Trophoblast cell (in vitro differentiated cells and primary cell): ENCODE data around the gene HOXC5.

Source experiments
- DNase-seq, 2 donors: peaks; one replicate each; pipeline ENCODE4 v3.0.0-alpha.2; 2016
- H2AFZ ChIP-seq: 2 replicates; pipeline ENCODE4 v1.6.1; 2013; ENCODE audit warnings: low read length, moderate library complexity, mild to moderate bottlenecking; ENCODE audit not compliant: insufficient read depth, poor library complexity
- H2AK5ac ChIP-seq: 2 replicates; pipeline ENCODE4 v1.6.1; 2013; ENCODE audit warnings: mild to moderate bottlenecking, low read length
- H2BK120ac ChIP-seq: 2 replicates; pipeline ENCODE4 v1.6.1; 2013; ENCODE audit warnings: low read length, mild to moderate bottlenecking, moderate library complexity; ENCODE audit not compliant: insufficient read depth, poor library complexity
- H2BK12ac ChIP-seq: 2 replicates; pipeline ENCODE4 v1.6.1; 2013; ENCODE audit warnings: mild to moderate bottlenecking, low read length, moderate library complexity
- H2BK5ac ChIP-seq: 2 replicates; pipeline ENCODE4 v1.6.1; 2013; ENCODE audit warnings: low read length, low read depth, moderate library complexity, mild to moderate bottlenecking; ENCODE audit not compliant: poor library complexity
- H3K14ac ChIP-seq: 2 replicates; pipeline ENCODE4 v1.6.1; 2013; ENCODE audit warnings: mild to moderate bottlenecking, low read length
- H3K18ac ChIP-seq: 2 replicates; pipeline ENCODE4 v1.6.1; 2013; ENCODE audit warnings: mild to moderate bottlenecking, low read length
- H3K23ac ChIP-seq: 2 replicates; pipeline ENCODE4 v1.6.1; 2013; ENCODE audit warnings: low read length
- H3K27ac ChIP-seq: 2 replicates; pipeline ENCODE4 v1.5.1; 2013; ENCODE audit warnings: low read depth, mild to moderate bottlenecking, inconsistent platforms, low read length, moderate library complexity
- H3K27me3 ChIP-seq: 2 replicates; pipeline ENCODE4 v1.6.1; 2013; ENCODE audit warnings: inconsistent platforms, mild to moderate bottlenecking, low read length, moderate library complexity; ENCODE audit not compliant: insufficient read depth
- H3K36me3 ChIP-seq, 2 experiments: 1 replicate in 1 of 2; 2 replicates in 1 of 2; pipeline ENCODE4 v1.6.1; 2013; ENCODE audit warnings: low read length in 2 of 2, mild to moderate bottlenecking in 2 of 2, moderate library complexity in 1 of 2; ENCODE audit not compliant: insufficient read depth in 2 of 2, control insufficient read depth in 1 of 2
- H3K4ac ChIP-seq: 2 replicates; pipeline ENCODE4 v1.6.1; 2013; ENCODE audit warnings: low read depth, mild to moderate bottlenecking, low read length, moderate library complexity
- H3K4me1 ChIP-seq, 2 experiments: 1 replicate in 1 of 2; 2 replicates in 1 of 2; pipeline ENCODE4 v1.6.1; 2013; ENCODE audit warnings: low read length in 2 of 2, mild to moderate bottlenecking in 2 of 2, moderate library complexity in 1 of 2; ENCODE audit not compliant: insufficient read depth in 2 of 2, control insufficient read depth in 1 of 2
- H3K4me2 ChIP-seq: 2 replicates; pipeline ENCODE4 v1.6.1; 2013; ENCODE audit warnings: inconsistent platforms, mild to moderate bottlenecking, low read length, moderate library complexity
- H3K4me3 ChIP-seq: 2 replicates; pipeline ENCODE4 v1.5.1; 2013; ENCODE audit warnings: mild to moderate bottlenecking, low read depth, low read length, inconsistent platforms
- H3K79me1 ChIP-seq: one replicate; pipeline ENCODE4 v1.6.1; 2013; ENCODE audit warnings: low read length
- H3K79me2 ChIP-seq: 2 replicates; pipeline ENCODE4 v1.6.1; 2013; ENCODE audit warnings: low read length, mild to moderate bottlenecking; ENCODE audit not compliant: control insufficient read depth, insufficient read depth, poor library complexity
- H3K9ac ChIP-seq: 2 replicates; pipeline ENCODE4 v1.6.1; 2013; ENCODE audit warnings: mild to moderate bottlenecking, low read length
- H3K9me3 ChIP-seq: 2 replicates; pipeline ENCODE4 v1.6.1; 2013; ENCODE audit warnings: low read depth, mild to moderate bottlenecking, control low read depth, inconsistent platforms, low read length; ENCODE audit not compliant: insufficient read depth
- H4K12ac ChIP-seq: 2 replicates; pipeline ENCODE4 v1.6.1; 2013; ENCODE audit warnings: low read depth, mild to moderate bottlenecking, low read length, moderate library complexity
- H4K8ac ChIP-seq: 2 replicates; pipeline ENCODE4 v1.6.1; 2013; ENCODE audit warnings: low read depth, mild to moderate bottlenecking, low read length, moderate library complexity
- H4K91ac ChIP-seq: one replicate; pipeline ENCODE4 v1.6.1; 2013; ENCODE audit warnings: low read depth, mild to moderate bottlenecking, low read length, moderate library complexity
- WGBS: extraction: QIAGEN DNeasy Blood & Tissue Kit; methylation state at CpG from one replicate; pipeline ENCODE4 v1.1.7; 2013; ENCODE audit warnings: missing lambda C conversion rate; ENCODE audit not compliant: insufficient read length, insufficient coverage; ENCODE audit errors: extremely low coverage; 5-methylcytosine and 5-hydroxymethylcytosine counted together

The HOXC5 gene

GRCh38 chr12:54059668-54060067, 26.8 kb downstream of the HOXC5 start:
- H3K36me3 ChIP-seq = no peaks in the 10 kb centered on the region
- DNase-seq = no peak
- no peaks in the 10 kb centered on the region for H3K79me2 ChIP-seq
- H3K4me1 ChIP-seq = peaks cover 4 to 5% of the 10 kb centered on the region in 2 experiments
- H3K23ac ChIP-seq = no peak overlapping the region
- no peak overlapping the region for H2BK120ac ChIP-seq
- H2BK5ac ChIP-seq = no peak overlapping the region
- no peak overlapping the region for H4K12ac ChIP-seq
- no peak overlapping the region for H4K91ac ChIP-seq
- H2BK12ac ChIP-seq = no peak overlapping the region
- H3K14ac ChIP-seq = no peak overlapping the region
- peaks cover 61% of the 10 kb centered on the region for H3K27me3 ChIP-seq
- no peaks in the 10 kb centered on the region for H3K79me1 ChIP-seq
- H3K18ac ChIP-seq = no peak overlapping the region
- no peak overlapping the region for H3K27ac ChIP-seq
- H3K4me3 ChIP-seq = no peak overlapping the region
- H3K4ac ChIP-seq = no peak overlapping the region
- H2AK5ac ChIP-seq = no peak overlapping the region
- no peak overlapping the region for H2AFZ ChIP-seq
- no peak overlapping the region for H4K8ac ChIP-seq
- no peak overlapping the region for H3K4me2 ChIP-seq
- peaks cover 3% of the 10 kb centered on the region for H3K9me3 ChIP-seq
- no peak overlapping the region for H3K9ac ChIP-seq
- WGBS = no CpG with 5 or more reads among the region's 7 CpGs

GRCh38 chr12:54060174-54060974, 27.5 kb downstream of the HOXC5 start:
- Histone ChIP-seq H3K79me2 (no peaks in the 10 kb centered on the region), H2BK5ac (no peak overlapping the region), H4K8ac (no peak overlapping the region), H3K27me3 (peaks cover 58% of the 10 kb centered on the region), H2BK120ac (no peak overlapping the region), H3K9ac (no peak overlapping the region), H3K4me2 (no peak overlapping the region), H3K27ac (no peak overlapping the region), H3K14ac (no peak overlapping the region), H3K4me1 (peaks cover 4 to 5% of the 10 kb centered on the region in 2 experiments), H3K18ac (no peak overlapping the region), H4K91ac (no peak overlapping the region), H3K4me3 (no peak overlapping the region), H2AFZ (no peak overlapping the region), H3K36me3 (no peaks in the 10 kb centered on the region), H2AK5ac (no peak overlapping the region), H4K12ac (no peak overlapping the region), H2BK12ac (no peak overlapping the region), H3K79me1 (no peaks in the 10 kb centered on the region), H3K4ac (no peak overlapping the region), H3K9me3 (peaks cover 3% of the 10 kb centered on the region), H3K23ac (no peak overlapping the region)
- DNase-seq = no peak
- no CpG with 5 or more reads among the region's 38 CpGs for WGBS

- Histone ChIP-seq H3K9ac (no peak overlapping the region), H3K36me3 (no peaks in the 10 kb centered on the region), H2AK5ac (no peak overlapping the region), H3K14ac (no peak overlapping the region), H3K4me1 (peaks cover 4 to 5% of the 10 kb centered on the region in 2 experiments), H4K8ac (no peak overlapping the region), H4K91ac (no peak overlapping the region), H3K27me3 (peaks cover 54% of the 10 kb centered on the region), H3K23ac (no peak overlapping the region), H3K27ac (no peak overlapping the region), H3K79me2 (no peaks in the 10 kb centered on the region), H3K4ac (no peak overlapping the region), H2BK120ac (no peak overlapping the region), H3K4me3 (no peak overlapping the region), H4K12ac (no peak overlapping the region), H2BK12ac (no peak overlapping the region), H3K79me1 (no peaks in the 10 kb centered on the region), H2BK5ac (no peak overlapping the region), H3K9me3 (peaks cover 3% of the 10 kb centered on the region), H3K4me2 (no peak overlapping the region), H2AFZ (no peak overlapping the region), H3K18ac (no peak overlapping the region)
- DNase-seq = peak; percentile 40 to 64
- WGBS = no CpG with 5 or more reads among the region's 7 CpGs
Observed at GRCh38 chr12:54060975-54061778, 28.3 kb downstream of the HOXC5 start.

- no peaks in the 10 kb centered on the region for H3K79me1 ChIP-seq
- H4K8ac ChIP-seq = no peak overlapping the region
- no peak overlapping the region for H3K9ac ChIP-seq
- no peaks in the 10 kb centered on the region for H3K36me3 ChIP-seq
- no peak overlapping the region for H2AFZ ChIP-seq
- no peak overlapping the region for H4K91ac ChIP-seq
- H3K4me3 ChIP-seq = no peak overlapping the region
- H2BK120ac ChIP-seq = no peak overlapping the region
- no peak overlapping the region for H2AK5ac ChIP-seq
- no peak overlapping the region for H3K4me2 ChIP-seq
- H3K27me3 ChIP-seq = peaks cover 16% of the 10 kb centered on the region
- no peak overlapping the region for H3K23ac ChIP-seq
- peaks cover 4 to 5% of the 10 kb centered on the region in 2 experiments for H3K4me1 ChIP-seq
- H3K9me3 ChIP-seq = no peaks in the 10 kb centered on the region
- no peak overlapping the region for H2BK5ac ChIP-seq
- H3K4ac ChIP-seq = no peak overlapping the region
- H3K18ac ChIP-seq = no peak overlapping the region
- no peak for DNase-seq
- H3K27ac ChIP-seq = no peak overlapping the region
- H3K79me2 ChIP-seq = no peaks in the 10 kb centered on the region
- no peak overlapping the region for H4K12ac ChIP-seq
- H3K14ac ChIP-seq = no peak overlapping the region
- H2BK12ac ChIP-seq = no peak overlapping the region
Observed at GRCh38 chr12:54065677-54066076, 32.8 kb downstream of the HOXC5 start.
